B cell (primary cell): ENCODE results near the gene MRPL55. TPM values are rescaled to one million over a fixed set of nuclear protein-coding genes. Genes with fewer than 3 reads are reported as not detected.

Experiments used
- ATAC-seq: fragments of 200-7000 bp; cut with Tn5 transposase; one replicate; pipeline ENCODE4 v1.10.0; 2021; ENCODE audit warnings: low read depth, mild to moderate bottlenecking, moderate number of reproducible peaks, moderate library complexity
- CTCF ChIA-PET: fragments of 350-600 bp; sonication (Branson Sonifier 250); formaldehyde crosslinking; loops from one replicate; lab custom pipeline; 2021; ENCODE audit warnings: antibody characterized with exemption, inconsistent platforms; lab: Charles Lee
- POLR2A ChIA-PET: fragments of 350-600 bp; sonication (Branson Sonifier 250); formaldehyde crosslinking; loops from one replicate; lab custom pipeline; 2021; ENCODE audit warnings: antibody characterized with exemption; lab: Charles Lee
- DNase-seq: peaks from one replicate; pipeline ENCODE4 v3.0.0; 2013
- H2AFZ ChIP-seq: 2 replicates; pipeline ENCODE4 v1.6.1; 2012; ENCODE audit warnings: mild to moderate bottlenecking, low read depth, low read length; ENCODE audit not compliant: insufficient read depth, poor library complexity, severe bottlenecking
- H3K27ac ChIP-seq, 2 donors: 1 replicate in 1 of 2; 2 replicates in 1 of 2; pipeline ENCODE4 v1.5.1; 2012 to 2013; ENCODE audit warnings: low read length in 2 of 2, mild to moderate bottlenecking in 2 of 2, moderate library complexity in 1 of 2
- H3K27me3 ChIP-seq, 4 experiments: fragments of 200-600 bp in 1 of 4; sonication (generic) in 1 of 4; replicated peaks in 1 of 4; 1 replicate in 2 of 4; 2 replicates in 2 of 4; pipeline versions ENCODE4 v1.6.1 to v1.7.0; 2013 to 2016; ENCODE audit warnings: low read length in 3 of 4, mild to moderate bottlenecking in 2 of 4, mixed read lengths in 1 of 4, moderate library complexity in 1 of 4; ENCODE audit not compliant: insufficient read depth in 4 of 4, control insufficient read depth in 3 of 4; ENCODE audit errors: control extremely low read depth in 1 of 4
- H3K36me3 ChIP-seq, 2 experiments: replicated peaks in 1 of 2; 1 replicate in 1 of 2; 2 replicates in 1 of 2; pipeline versions ENCODE4 v1.6.1 to v1.7.1; 2013; ENCODE audit warnings: low read length in 1 of 2; ENCODE audit not compliant: insufficient read depth in 2 of 2, control insufficient read depth in 1 of 2; ENCODE audit errors: control extremely low read depth in 1 of 2, extremely low read depth in 1 of 2
- H3K4me1 ChIP-seq, 2 donors: fragments of 200-600 bp in 1 of 2; sonication (generic) in 1 of 2; 1 replicate in 1 of 2; 2 replicates in 1 of 2; pipeline versions ENCODE4 v1.5.1 to v1.6.1; 2013 to 2017; ENCODE audit warnings: low read length in 2 of 2; ENCODE audit not compliant: control insufficient read depth in 2 of 2, insufficient read depth in 2 of 2
- H3K4me2 ChIP-seq: replicated peaks from 2 replicates; pipeline ENCODE3; 2012; ENCODE audit warnings: mild to moderate bottlenecking, low read depth, low read length; ENCODE audit not compliant: poor library complexity, severe bottlenecking
- H3K4me3 ChIP-seq, 5 experiments: fragments of 200-600 bp in 1 of 5; sonication (generic) in 1 of 5; 1 replicate in 3 of 5; 2 replicates in 2 of 5; pipeline versions ENCODE4 v1.5.1 to v1.7.0; 2011 to 2016; ENCODE audit warnings: low read length in 4 of 5, mild to moderate bottlenecking in 4 of 5, low read depth in 2 of 5, control low read depth in 1 of 5, moderate library complexity in 1 of 5; ENCODE audit not compliant: insufficient read depth in 1 of 5; ENCODE audit errors: control extremely low read depth in 1 of 5, extremely low read depth in 1 of 5
- H3K79me2 ChIP-seq: fragments of 200-600 bp; sonication (generic); one replicate; pipeline ENCODE4 v1.6.0; 2016; ENCODE audit warnings: low read length; ENCODE audit not compliant: control insufficient read depth, insufficient read depth
- H3K9ac ChIP-seq: fragments of 200-600 bp; sonication (generic); 2 replicates; pipeline ENCODE4 v1.6.1; 2017; ENCODE audit warnings: mild to moderate bottlenecking, low read length, moderate library complexity
- H3K9me3 ChIP-seq, 3 donors: one replicate each; pipeline versions ENCODE4 v1.6.1 to v1.7.1; 2013; ENCODE audit warnings: low read length in 2 of 3; ENCODE audit not compliant: control insufficient read depth in 2 of 3, insufficient read depth in 1 of 3; ENCODE audit errors: control extremely low read depth in 1 of 3
- H4K20me1 ChIP-seq: 2 replicates; pipeline ENCODE4 v1.6.0; 2012; ENCODE audit warnings: mild to moderate bottlenecking, low read length; ENCODE audit not compliant: insufficient read depth, control insufficient read depth, poor library complexity, severe bottlenecking
- H3K27ac Mint-ChIP-seq: one replicate; pipeline ENCODE4 v1.8.0; 2021; ENCODE audit warnings: mixed read lengths
- H3K27me3 Mint-ChIP-seq: one replicate; pipeline ENCODE4 v1.8.0; 2021; ENCODE audit warnings: mixed read lengths
- H3K4me1 Mint-ChIP-seq: one replicate; pipeline ENCODE4 v1.8.0; 2021; ENCODE audit warnings: mixed read lengths
- H3K4me3 Mint-ChIP-seq: one replicate; pipeline ENCODE4 v1.8.0; 2021; ENCODE audit warnings: mixed read lengths
- H3K9me3 Mint-ChIP-seq: one replicate; pipeline ENCODE4 v1.8.0; 2022; ENCODE audit warnings: mixed read lengths; ENCODE audit not compliant: insufficient read depth
- CTCF ChIP-seq: fragments of 200-600 bp; IDR thresholded peaks from one replicate; pipeline ENCODE4 v1.8.0; 2022; ENCODE audit warnings: antibody characterized with exemption, mild to moderate bottlenecking
- EZH2 ChIP-seq: IDR thresholded peaks from 2 replicates; pipeline ENCODE4 v1.6.1; 2012; ENCODE audit warnings: borderline replicate concordance, low read depth, mild to moderate bottlenecking, moderate library complexity, low read length; ENCODE audit not compliant: insufficient read depth, poor library complexity, severe bottlenecking
- WGBS: methylation state at CpG from one replicate; pipeline ENCODE4 v1.1.5; 2013; ENCODE audit warnings: missing lambda C conversion rate; ENCODE audit not compliant: insufficient coverage; 5-methylcytosine and 5-hydroxymethylcytosine counted together
- intact Hi-C: fragments of 100-400 bp; cut with micrococcal nuclease; formaldehyde crosslinking; loops from one replicate; pipeline ENCODE4 v1.10.0; 2022
- polyA plus RNA-seq: library from polyadenylated mRNA; depleted of rRNA; stranded (reverse); fragments of >200 nt; gene quantifications from 2 replicates; pipeline ENCODE4 v1.2.3, GENCODE V29; 2012
- total RNA-seq, 2 donors: library from RNA; stranded (reverse); fragments of 120-200 nt in 1 of 2; gene quantifications; 1 replicate in 1 of 2; 2 replicates in 1 of 2; pipeline versions ENCODE4 v1.2.3 to v1.2.4, GENCODE V29; 2013 to 2022

Gene MRPL55
- total and polyA plus RNA-seq, 2 donors (not counting 1 experiment from before 2014, with no cell fraction given) = 38.9 to 297 TPM

GRCh38 chr1:228107636-228108035 lies 1.5 kb downstream of the MRPL55 start:
- Histone ChIP-seq H3K4me3 (no peak overlapping the region), H2AFZ (no peak overlapping the region), H3K4me1 (peaks cover 25 to 36% of the 10 kb centered on the region in 2 donors), H3K4me2 (peak overlapping the region; percentile 96), H3K9ac (no peak overlapping the region), H3K9me3 (no peaks in the 10 kb centered on the region), H3K27ac (no peak overlapping the region), H3K79me2 (peaks cover 37% of the 10 kb centered on the region), H3K27me3 (no peaks in the 10 kb centered on the region), H3K36me3 (peaks cover 0 to 17% of the 10 kb centered on the region in 2 experiments), H4K20me1 (no peaks in the 10 kb centered on the region)
- ChIA-PET POLR2A (no interaction called here), CTCF (no interaction called here)
- 93% methylated on average over 19 of the region's 19 CpGs for WGBS
- peak overlapping the region; percentile 92 for H3K4me3 Mint-ChIP-seq
- no peaks in the 10 kb centered on the region for H3K27me3 Mint-ChIP-seq
- H3K4me1 Mint-ChIP-seq = peaks cover 38% of the 10 kb centered on the region
- ATAC-seq (no peak), DNase-seq (no peak)
- no peak overlapping the region for H3K27ac Mint-ChIP-seq
- TF ChIP-seq CTCF (no peak), EZH2 (no peak)
- H3K9me3 Mint-ChIP-seq = no peaks in the 10 kb centered on the region
- intact Hi-C loops = loop anchor here (10.0 kb wide), 2 partner anchors 167 to 1397 kb away; partner anchors contain the start of gene NUP133

GRCh38 chr1:228106800-228107054 lies 2.4 kb downstream of the MRPL55 start:
- no peak for TF ChIP-seq EZH2
- TF ChIP-seq CTCF = no peak
- peak overlapping the region; percentile 60 for H3K4me3 Mint-ChIP-seq
- CTCF ChIA-PET = interaction anchor here (1.0 kb wide), 1 partner anchor 59 kb away, joined by 4 read pairs; the partner anchor contains the start of gene IBA57
- DNase-seq (no peak), ATAC-seq (no peak)
- WGBS = 98% methylated on average over 9 of the region's 9 CpGs
- H3K27me3 Mint-ChIP-seq = no peaks in the 10 kb centered on the region
- Histone ChIP-seq H3K79me2 (peaks cover 37% of the 10 kb centered on the region), H3K9me3 (no peaks in the 10 kb centered on the region), H3K27ac (no peak overlapping the region), H2AFZ (no peak overlapping the region), H3K9ac (no peak overlapping the region), H3K36me3 (peaks cover 0 to 17% of the 10 kb centered on the region in 2 experiments), H3K27me3 (no peaks in the 10 kb centered on the region), H4K20me1 (peaks cover 6% of the 10 kb centered on the region), H3K4me1 (peaks cover 29 to 45% of the 10 kb centered on the region in 2 donors), H3K4me2 (no peak overlapping the region), H3K4me3 (no peak overlapping the region)
- H3K9me3 Mint-ChIP-seq = no peaks in the 10 kb centered on the region
- POLR2A ChIA-PET = no interaction called here
- intact Hi-C loops = loop anchor here (10.0 kb wide), 2 partner anchors 168 to 1398 kb away; partner anchors contain the start of gene NUP133
- peak overlapping the region; percentile 20 for H3K27ac Mint-ChIP-seq
- H3K4me1 Mint-ChIP-seq = peaks cover 38% of the 10 kb centered on the region
